Nephron (organoid): ENCODE data around the gene LRRC61.

ENCODE experiments used
- H3K27ac Mint-ChIP-seq, 3 experiments: 2 replicates each; pipeline ENCODE4 v1.8.0; 2020; ENCODE audit warnings: mixed read lengths in 3 of 3, mild to moderate bottlenecking in 2 of 3, moderate library complexity in 1 of 3
- H3K27me3 Mint-ChIP-seq: 2 replicates; pipeline ENCODE4 v1.8.0; 2021; ENCODE audit warnings: low read depth, mild to moderate bottlenecking, moderate library complexity, mixed read lengths
- H3K36me3 Mint-ChIP-seq: 2 replicates; pipeline ENCODE4 v1.8.0; 2020; ENCODE audit warnings: low read depth, mixed read lengths
- H3K4me1 Mint-ChIP-seq: 2 replicates; pipeline ENCODE4 v1.8.0; 2020; ENCODE audit warnings: mixed read lengths
- H3K4me3 Mint-ChIP-seq, 3 experiments: 2 replicates each; pipeline ENCODE4 v1.8.0; 2020; ENCODE audit warnings: mild to moderate bottlenecking in 3 of 3, mixed read lengths in 3 of 3, moderate library complexity in 2 of 3
- H3K9me3 Mint-ChIP-seq: 2 replicates; pipeline ENCODE4 v1.8.0; 2020; ENCODE audit warnings: mixed read lengths
- TF ChIP-seq, protein P1 (sequence below), 3 experiments: fragments of 200-600 bp; sonication (generic); IDR thresholded peaks; one replicate each; pipeline ENCODE4 v1.5.0; 2021; ENCODE audit warnings: antibody characterized with exemption in 3 of 3; ENCODE audit not compliant: unreplicated experiment in 3 of 3

LRRC61 gene

DNA sequence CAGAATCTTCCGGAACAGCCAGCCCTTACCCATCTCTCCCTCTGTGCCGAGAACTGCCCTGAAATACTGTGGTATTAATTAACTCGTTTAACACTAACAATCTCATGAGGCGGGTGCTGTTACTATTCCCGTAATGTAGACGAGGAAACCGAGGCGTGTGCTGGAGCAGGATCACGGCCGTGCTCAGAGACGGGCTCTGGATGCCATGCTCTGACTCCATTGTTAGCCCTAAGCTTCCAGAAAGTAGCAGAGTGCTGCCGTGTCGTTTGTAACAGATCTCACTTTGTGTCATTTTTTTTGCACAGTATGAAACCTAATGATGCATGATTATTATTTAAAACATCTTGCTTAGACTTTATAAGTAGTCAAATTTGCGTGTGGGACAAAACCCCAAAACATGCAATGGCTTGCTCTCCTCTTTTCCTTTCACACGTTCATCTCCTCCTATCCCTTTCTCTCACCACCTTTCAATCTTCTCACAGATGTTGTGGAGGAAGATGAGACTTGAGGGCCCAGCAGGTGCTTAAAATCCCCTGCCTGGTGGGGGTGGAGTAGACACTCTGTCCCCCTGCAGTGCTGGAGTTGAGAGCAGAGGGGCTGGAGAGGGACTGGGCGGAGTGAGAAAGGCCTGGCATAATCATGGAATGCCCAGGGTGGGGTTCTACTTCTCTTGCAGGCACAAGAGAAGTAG is 672 bp downstream of the LRRC61 start:
- TF ChIP-seq, protein P1, sequence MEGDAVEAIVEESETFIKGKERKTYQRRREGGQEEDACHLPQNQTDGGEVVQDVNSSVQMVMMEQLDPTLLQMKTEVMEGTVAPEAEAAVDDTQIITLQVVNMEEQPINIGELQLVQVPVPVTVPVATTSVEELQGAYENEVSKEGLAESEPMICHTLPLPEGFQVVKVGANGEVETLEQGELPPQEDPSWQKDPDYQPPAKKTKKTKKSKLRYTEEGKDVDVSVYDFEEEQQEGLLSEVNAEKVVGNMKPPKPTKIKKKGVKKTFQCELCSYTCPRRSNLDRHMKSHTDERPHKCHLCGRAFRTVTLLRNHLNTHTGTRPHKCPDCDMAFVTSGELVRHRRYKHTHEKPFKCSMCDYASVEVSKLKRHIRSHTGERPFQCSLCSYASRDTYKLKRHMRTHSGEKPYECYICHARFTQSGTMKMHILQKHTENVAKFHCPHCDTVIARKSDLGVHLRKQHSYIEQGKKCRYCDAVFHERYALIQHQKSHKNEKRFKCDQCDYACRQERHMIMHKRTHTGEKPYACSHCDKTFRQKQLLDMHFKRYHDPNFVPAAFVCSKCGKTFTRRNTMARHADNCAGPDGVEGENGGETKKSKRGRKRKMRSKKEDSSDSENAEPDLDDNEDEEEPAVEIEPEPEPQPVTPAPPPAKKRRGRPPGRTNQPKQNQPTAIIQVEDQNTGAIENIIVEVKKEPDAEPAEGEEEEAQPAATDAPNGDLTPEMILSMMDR (IDR thresholded peaks at IDR 0.05; ENCODE audit: unreplicated experiment in 3 of 3) = no peak
- peaks cover 12% of the 10 kb centered on the region for H3K27me3 Mint-ChIP-seq
- no peak overlapping the region for H3K4me3 Mint-ChIP-seq

DNA sequence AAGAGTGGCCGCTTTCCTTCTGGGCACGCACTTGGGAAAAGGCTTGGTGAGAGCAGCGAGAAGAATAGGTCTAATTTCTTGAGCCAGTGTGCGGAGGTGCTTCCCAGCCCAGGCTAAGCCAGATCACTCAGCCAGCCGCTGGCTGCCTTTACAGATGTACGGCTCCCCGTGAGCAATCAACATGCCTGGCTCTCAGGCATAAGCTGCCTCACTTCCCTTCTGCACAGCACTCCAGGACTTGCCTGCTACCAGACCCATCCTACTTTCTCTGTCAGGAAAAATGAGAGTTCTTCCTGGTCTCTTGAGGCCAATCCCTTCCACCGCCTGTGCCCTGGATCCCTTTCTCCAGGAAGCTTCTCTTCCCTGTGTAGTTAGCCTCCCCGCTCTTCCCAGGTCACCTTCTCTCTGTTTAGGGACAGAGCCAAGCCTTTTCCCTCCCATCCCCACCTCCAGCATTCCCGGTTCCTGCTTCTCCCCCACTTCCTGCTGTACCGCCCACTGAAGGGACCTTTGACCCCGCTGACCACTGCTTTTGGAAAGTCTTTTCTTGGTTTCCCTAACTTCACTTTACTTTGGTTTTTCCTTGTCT is 1.3 kb downstream of the LRRC61 start:
- Mint-ChIP-seq H3K36me3 (no peaks in the 10 kb centered on the region), H3K4me1 (peaks cover 29% of the 10 kb centered on the region), H3K27ac (peak overlapping the region in 1 of 3 experiments; percentile 46), H3K27me3 (peaks cover 12% of the 10 kb centered on the region), H3K4me3 (no peak overlapping the region), H3K9me3 (no peaks in the 10 kb centered on the region)
- TF ChIP-seq, protein P1 (IDR thresholded peaks at IDR 0.05; ENCODE audit: unreplicated experiment in 3 of 3) = no peak

More for the DNA sequence above, 672 bp downstream of the LRRC61 start:
- Mint-ChIP-seq H3K36me3 (no peaks in the 10 kb centered on the region), H3K9me3 (no peaks in the 10 kb centered on the region), H3K4me1 (peaks cover 24% of the 10 kb centered on the region), H3K27ac (no peak overlapping the region)

DNA sequence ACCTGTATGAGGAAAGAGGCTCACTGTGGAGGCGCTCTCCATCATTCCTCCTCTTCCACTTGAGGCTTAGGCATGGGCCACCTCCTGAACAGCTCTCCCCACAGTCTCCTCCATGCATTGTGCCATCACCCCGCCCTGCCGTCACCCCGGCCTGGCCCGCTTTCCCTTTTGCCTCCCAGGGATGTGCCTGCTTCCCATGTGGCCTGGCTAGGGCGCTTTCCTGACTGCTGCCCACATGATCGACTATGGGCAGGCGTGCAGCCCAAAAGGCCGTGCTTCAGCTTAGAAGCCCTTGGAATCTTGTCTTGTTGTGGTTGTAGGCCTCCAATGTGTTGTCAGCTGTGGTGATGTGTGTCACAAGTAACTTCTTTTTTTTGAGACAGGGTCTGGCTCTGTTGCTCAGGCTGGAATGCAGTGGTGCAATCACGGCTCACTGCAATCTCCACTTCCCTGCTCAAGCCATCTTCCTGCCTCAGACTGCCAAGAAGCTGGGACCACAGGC is 2.0 kb downstream of the LRRC61 start:
- no peak overlapping the region for H3K4me3 Mint-ChIP-seq
- H3K27me3 Mint-ChIP-seq = peaks cover 12% of the 10 kb centered on the region
- no peaks in the 10 kb centered on the region for H3K9me3 Mint-ChIP-seq
- TF ChIP-seq, protein P1 (IDR thresholded peaks at IDR 0.05; ENCODE audit: unreplicated experiment in 3 of 3) = no peak
- peak overlapping the region in 1 of 3 experiments; percentile 46 for H3K27ac Mint-ChIP-seq
- peaks cover 29% of the 10 kb centered on the region for H3K4me1 Mint-ChIP-seq
- H3K36me3 Mint-ChIP-seq = no peaks in the 10 kb centered on the region

DNA sequence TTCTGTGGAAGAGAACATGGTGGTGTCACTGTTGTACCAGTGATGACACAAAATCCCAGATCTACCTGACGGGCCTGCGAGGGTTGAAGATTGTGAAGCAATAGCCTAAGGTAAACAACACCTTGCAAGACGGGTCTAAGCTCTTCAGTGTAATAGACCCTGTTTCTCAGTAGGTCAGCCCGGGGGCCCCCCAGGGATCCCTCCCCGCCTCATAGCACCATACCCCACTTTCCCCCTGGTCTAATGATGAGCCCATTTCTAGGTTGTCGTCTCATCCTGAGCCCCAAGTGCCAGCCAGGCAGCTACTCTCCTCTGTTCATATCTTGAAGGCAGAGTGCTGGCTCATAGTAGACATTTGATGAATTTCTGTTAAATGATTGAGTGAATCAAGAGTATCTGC is 2.7 kb downstream of the LRRC61 start:
- Mint-ChIP-seq H3K27me3 (peaks cover 12% of the 10 kb centered on the region), H3K4me1 (peaks cover 27% of the 10 kb centered on the region), H3K4me3 (no peak overlapping the region), H3K27ac (no peak overlapping the region), H3K36me3 (no peaks in the 10 kb centered on the region), H3K9me3 (no peaks in the 10 kb centered on the region)
- TF ChIP-seq, protein P1 (IDR thresholded peaks at IDR 0.05; ENCODE audit: unreplicated experiment in 3 of 3) = no peak

DNA sequence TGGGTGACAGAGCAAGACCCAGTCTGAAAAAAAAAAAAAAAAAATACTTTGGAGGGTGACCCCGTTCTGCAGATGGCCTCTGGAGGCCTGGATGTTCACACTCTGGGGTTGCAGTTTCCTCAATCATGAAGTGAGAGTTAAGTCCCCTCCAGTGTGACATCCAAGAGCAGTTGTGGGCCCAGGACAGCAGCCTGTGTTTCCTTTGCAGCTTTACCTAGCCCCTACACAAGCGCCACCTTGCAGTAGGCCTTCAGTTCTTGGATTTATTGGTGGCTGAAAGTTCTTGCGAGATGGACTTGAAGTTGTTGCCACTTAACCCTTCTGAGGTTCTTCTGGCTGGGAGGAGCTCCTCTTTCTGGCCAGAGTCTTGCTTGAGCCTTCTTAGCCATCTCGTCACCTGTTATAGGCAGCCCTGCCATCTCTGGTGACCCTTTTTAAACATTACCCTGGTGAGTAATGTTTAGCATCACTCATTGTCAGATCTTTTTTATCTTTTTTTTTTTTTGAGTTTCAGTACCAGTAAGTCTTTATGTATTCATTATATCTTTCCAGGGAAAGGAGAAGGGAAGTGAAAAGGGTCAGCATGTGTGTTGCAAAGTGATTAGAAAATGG is 3.6 kb downstream of the LRRC61 start:
- H3K9me3 Mint-ChIP-seq = no peaks in the 10 kb centered on the region
- peaks cover 16% of the 10 kb centered on the region for H3K27me3 Mint-ChIP-seq
- TF ChIP-seq, protein P1 (IDR thresholded peaks at IDR 0.05; ENCODE audit: unreplicated experiment in 3 of 3) = no peak
- no peak overlapping the region for H3K4me3 Mint-ChIP-seq
- peaks cover 23% of the 10 kb centered on the region for H3K4me1 Mint-ChIP-seq
- no peaks in the 10 kb centered on the region for H3K36me3 Mint-ChIP-seq
- peak overlapping the region in 1 of 3 experiments; percentile 5 for H3K27ac Mint-ChIP-seq
